Naive thymus-derived CD8-positive, alpha-beta T cell (primary cell): Measurements from ENCODE around the gene NCKAP5. TPM values are rescaled to one million over a fixed set of nuclear protein-coding genes. Genes with fewer than 3 reads are reported as not detected.

ENCODE experiments used
- ATAC-seq, 2 donors: fragments of 150-1000 bp; cut with Tn5 transposase in 1 of 2; sonication (Bioruptor Pico), chemical (Tn5 transposase) in 1 of 2; 1 replicate in 1 of 2; 2 replicates in 1 of 2; pipeline ENCODE4 v1.10.0; 2021; ENCODE audit warnings: mild to moderate bottlenecking in 2 of 2, moderate library complexity in 2 of 2
- POLR2A ChIA-PET: fragments of 350-600 bp; sonication (Branson Sonifier 250); formaldehyde crosslinking; loops from one replicate; lab custom pipeline; 2021; ENCODE audit warnings: antibody characterized with exemption; lab: Charles Lee
- DNase-seq, 10 donors: peaks; one replicate each; pipeline versions ENCODE4 v3.0.0 to v3.0.0-alpha.2; 2020 to 2022
- H3K27ac Mint-ChIP-seq, 10 donors: one replicate each; pipeline ENCODE4 v1.8.0; 2020 to 2022; ENCODE audit warnings: mild to moderate bottlenecking in 10 of 10, mixed read lengths in 10 of 10, moderate library complexity in 4 of 10, inconsistent platforms in 1 of 10
- H3K27me3 Mint-ChIP-seq, 5 donors: one replicate each; pipeline ENCODE4 v1.8.0; 2021 to 2022; ENCODE audit warnings: mixed read lengths in 5 of 5
- H3K36me3 Mint-ChIP-seq, 3 donors: one replicate each; pipeline ENCODE4 v1.8.0; 2020 to 2022; ENCODE audit warnings: mixed read lengths in 3 of 3, mild to moderate bottlenecking in 2 of 3, inconsistent platforms in 1 of 3
- H3K4me1 Mint-ChIP-seq, 4 donors: one replicate each; pipeline ENCODE4 v1.8.0; 2021 to 2022; ENCODE audit warnings: mixed read lengths in 4 of 4
- H3K4me3 Mint-ChIP-seq, 10 donors: one replicate each; pipeline ENCODE4 v1.8.0; 2020 to 2022; ENCODE audit warnings: mild to moderate bottlenecking in 10 of 10, mixed read lengths in 10 of 10, moderate library complexity in 6 of 10, inconsistent platforms in 1 of 10
- H3K9me3 Mint-ChIP-seq, 9 donors: one replicate each; pipeline ENCODE4 v1.8.0; 2020 to 2022; ENCODE audit warnings: mixed read lengths in 9 of 9, mild to moderate bottlenecking in 3 of 9, inconsistent platforms in 1 of 9, moderate library complexity in 1 of 9
- polyA plus RNA-seq, 3 donors: library from polyadenylated mRNA; unstranded; fragments of 300-500 nt; fragmentation: Illumina TruSeq; gene quantifications; one replicate each; pipeline ENCODE4 v1.2.3, GENCODE V29; 2021
- total RNA-seq, 8 experiments: library from RNA in 2 of 8; stranded (reverse) in 2 of 8; gene quantifications; one replicate each; pipeline ENCODE4 v1.2.3 and lab custom pipeline; 2021 to 2026

Gene NCKAP5
- total and polyA plus RNA-seq, 5 experiments from 2014 or later, result not detected

GRCh38 chr2:133044556-133044955 is 523.7 kb downstream of the NCKAP5 start:
- H3K27me3 Mint-ChIP-seq, result no peaks in the 10 kb centered on the region
- ATAC-seq (no peak), DNase-seq (no peak)
- no peaks in the 10 kb centered on the region for H3K4me1 Mint-ChIP-seq
- H3K27ac Mint-ChIP-seq, result no peak overlapping the region
- POLR2A ChIA-PET, result no interaction called here
- H3K9me3 Mint-ChIP-seq, result peaks cover 0 to 8% (median 0%) of the 10 kb centered on the region in 9 donors
- no peaks in the 10 kb centered on the region for H3K36me3 Mint-ChIP-seq
- H3K4me3 Mint-ChIP-seq, result no peak overlapping the region

GRCh38 chr2:133040170-133040569 is 528.1 kb downstream of the NCKAP5 start:
- Mint-ChIP-seq H3K9me3 (peaks cover 6 to 35% (median 17%) of the 10 kb centered on the region in 9 donors), H3K4me1 (no peaks in the 10 kb centered on the region), H3K36me3 (peaks cover 0 to 7% (median 0%) of the 10 kb centered on the region in 3 donors), H3K27ac (no peak overlapping the region), H3K27me3 (no peaks in the 10 kb centered on the region), H3K4me3 (no peak overlapping the region)
- no peak for ATAC-seq
- DNase-seq, result no peak
- POLR2A ChIA-PET, result no interaction called here

- Mint-ChIP-seq H3K4me3 (no peak overlapping the region), H3K27ac (no peak overlapping the region), H3K36me3 (peaks cover 0 to 7% (median 0%) of the 10 kb centered on the region in 3 donors), H3K4me1 (no peaks in the 10 kb centered on the region), H3K9me3 (peaks cover 11 to 41% (median 18%) of the 10 kb centered on the region in 9 donors), H3K27me3 (no peaks in the 10 kb centered on the region)
- DNase-seq (no peak), ATAC-seq (no peak)
- POLR2A ChIA-PET, result no interaction called here
Observed at GRCh38 chr2:133039531-133039930, 528.7 kb downstream of the NCKAP5 start.

GRCh38 chr2:133026536-133027177 is 541.6 kb downstream of the NCKAP5 start:
- peaks cover 0 to 21% (median 5%) of the 10 kb centered on the region in 9 donors for H3K9me3 Mint-ChIP-seq
- H3K27ac Mint-ChIP-seq, result no peak overlapping the region
- H3K36me3 Mint-ChIP-seq, result no peaks in the 10 kb centered on the region
- H3K4me1 Mint-ChIP-seq, result no peaks in the 10 kb centered on the region
- DNase-seq, result no peak
- H3K4me3 Mint-ChIP-seq, result no peak overlapping the region
- POLR2A ChIA-PET, result no interaction called here
- ATAC-seq, result no peak
- peaks cover 0 to 6% (median 0%) of the 10 kb centered on the region in 5 donors for H3K27me3 Mint-ChIP-seq

DNA sequence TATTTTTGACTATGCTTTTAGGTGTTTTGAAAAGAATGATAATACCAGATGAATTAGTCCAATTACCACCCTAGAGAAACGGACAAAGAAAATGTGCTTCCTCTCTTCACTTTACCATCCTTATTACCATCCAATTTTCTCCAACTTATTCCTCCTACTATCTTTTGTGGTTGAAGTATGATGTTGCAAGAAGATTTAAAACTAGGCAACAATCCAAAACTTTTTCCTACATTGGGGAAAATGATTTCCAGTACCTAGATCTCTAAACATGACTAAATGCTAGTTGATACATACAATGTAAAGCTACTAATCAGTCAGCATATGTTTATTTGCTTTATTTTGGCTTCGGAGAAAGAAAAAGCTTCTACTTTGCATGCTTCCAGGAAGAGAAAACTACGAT is 543.3 kb downstream of the NCKAP5 start:
- peaks cover 0 to 18% (median 5%) of the 10 kb centered on the region in 9 donors for H3K9me3 Mint-ChIP-seq
- no peak overlapping the region for H3K27ac Mint-ChIP-seq
- no peaks in the 10 kb centered on the region for H3K36me3 Mint-ChIP-seq
- DNase-seq (no peak), ATAC-seq (no peak)
- POLR2A ChIA-PET, result no interaction called here
- peaks cover 0 to 2% (median 0%) of the 10 kb centered on the region in 5 donors for H3K27me3 Mint-ChIP-seq
- H3K4me1 Mint-ChIP-seq, result no peaks in the 10 kb centered on the region
- no peak overlapping the region for H3K4me3 Mint-ChIP-seq

- H3K27me3 Mint-ChIP-seq, result peaks cover 0 to 9% (median 0%) of the 10 kb centered on the region in 5 donors
- no peak overlapping the region for H3K27ac Mint-ChIP-seq
- H3K9me3 Mint-ChIP-seq, result peaks cover 0 to 23% (median 3%) of the 10 kb centered on the region in 9 donors
- H3K36me3 Mint-ChIP-seq, result no peaks in the 10 kb centered on the region
- H3K4me1 Mint-ChIP-seq, result peaks cover 0 to 2% (median under 1%) of the 10 kb centered on the region in 4 donors
- H3K4me3 Mint-ChIP-seq, result no peak overlapping the region
- no peak for ATAC-seq
- POLR2A ChIA-PET, result no interaction called here
- DNase-seq, result no peak
Observed at GRCh38 chr2:133012847-133013734, 555.2 kb downstream of the NCKAP5 start.

- no peak for DNase-seq
- POLR2A ChIA-PET, result no interaction called here
- H3K27me3 Mint-ChIP-seq, result peaks cover 0 to 3% (median 0%) of the 10 kb centered on the region in 5 donors
- H3K9me3 Mint-ChIP-seq, result peaks cover 11 to 38% (median 18%) of the 10 kb centered on the region in 9 donors
- H3K36me3 Mint-ChIP-seq, result peaks cover 0 to 12% (median 0%) of the 10 kb centered on the region in 3 donors
- no peak for ATAC-seq
- no peak overlapping the region for H3K27ac Mint-ChIP-seq
- no peaks in the 10 kb centered on the region for H3K4me1 Mint-ChIP-seq
- no peak overlapping the region for H3K4me3 Mint-ChIP-seq
Observed at GRCh38 chr2:133004623-133005022, 563.6 kb downstream of the NCKAP5 start.

- POLR2A ChIA-PET, result no interaction called here
- Mint-ChIP-seq H3K27me3 (peaks cover 0 to 3% (median 0%) of the 10 kb centered on the region in 5 donors), H3K4me1 (no peaks in the 10 kb centered on the region), H3K4me3 (no peak overlapping the region), H3K36me3 (peaks cover 0 to 11% (median 0%) of the 10 kb centered on the region in 3 donors), H3K9me3 (peaks cover 9 to 24% (median 13%) of the 10 kb centered on the region in 9 donors), H3K27ac (no peak overlapping the region)
- DNase-seq (no peak), ATAC-seq (no peak)
Observed at GRCh38 chr2:132999421-132999820, 568.8 kb downstream of the NCKAP5 start.

DNA sequence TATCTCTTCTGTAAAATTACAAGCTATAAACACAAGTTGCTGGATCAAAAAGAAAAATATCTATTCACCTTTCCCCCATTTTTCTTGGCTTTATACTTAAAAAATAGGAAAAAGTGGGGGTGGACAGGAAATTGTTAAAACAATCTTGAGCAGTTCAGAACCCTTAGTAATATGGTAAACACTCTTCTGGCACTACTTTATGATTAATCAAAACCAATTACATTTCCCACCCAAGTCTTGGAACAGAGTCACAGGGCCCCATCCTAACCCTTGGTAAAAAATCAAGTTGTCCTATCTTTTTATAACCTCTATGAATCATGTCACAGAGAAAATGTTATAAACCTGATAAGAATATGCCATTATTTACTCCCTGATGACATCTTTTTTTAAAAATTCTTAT is 570.0 kb downstream of the NCKAP5 start:
- DNase-seq (no peak), ATAC-seq (no peak)
- no peak overlapping the region for H3K4me3 Mint-ChIP-seq
- H3K27ac Mint-ChIP-seq, result no peak overlapping the region
- POLR2A ChIA-PET, result no interaction called here
- peaks cover 1 to 17% (median 3%) of the 10 kb centered on the region in 9 donors for H3K9me3 Mint-ChIP-seq
- H3K4me1 Mint-ChIP-seq, result no peaks in the 10 kb centered on the region
- no peaks in the 10 kb centered on the region for H3K36me3 Mint-ChIP-seq
- peaks cover 0 to 6% (median 0%) of the 10 kb centered on the region in 5 donors for H3K27me3 Mint-ChIP-seq

DNA sequence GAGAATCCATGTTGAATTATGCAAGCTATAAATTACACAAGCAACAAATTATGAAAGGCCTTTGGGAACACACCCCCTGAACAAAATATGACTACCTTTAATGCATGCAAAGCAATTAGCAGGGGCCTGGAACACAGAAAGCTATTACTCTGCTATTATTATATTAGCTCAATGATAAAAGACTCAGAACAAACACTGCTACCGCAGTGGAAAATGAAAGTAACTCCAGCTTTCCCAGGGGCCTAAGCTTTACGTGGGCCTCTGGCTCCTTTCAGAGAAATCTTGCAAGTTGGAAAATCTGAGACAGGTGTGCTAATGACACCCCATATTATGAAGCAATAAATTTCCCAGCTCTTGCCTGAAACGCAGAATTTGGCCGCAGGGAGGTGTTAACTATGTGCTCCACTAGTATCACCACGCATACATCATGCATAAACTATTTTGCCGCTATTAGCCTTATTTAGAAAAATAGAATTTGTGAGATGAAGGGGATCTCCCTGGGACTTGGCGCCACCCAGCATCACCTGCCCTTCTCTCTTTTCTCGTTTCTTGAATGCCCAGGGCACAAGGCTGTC is 576.7 kb downstream of the NCKAP5 start:
- Mint-ChIP-seq H3K4me3 (no peak overlapping the region), H3K36me3 (no peaks in the 10 kb centered on the region), H3K4me1 (no peaks in the 10 kb centered on the region), H3K27ac (no peak overlapping the region), H3K27me3 (peaks cover 0 to 3% (median 0%) of the 10 kb centered on the region in 5 donors), H3K9me3 (peaks cover 0 to 10% (median 0%) of the 10 kb centered on the region in 9 donors)
- ATAC-seq (no peak), DNase-seq (no peak)
- POLR2A ChIA-PET, result no interaction called here

DNA sequence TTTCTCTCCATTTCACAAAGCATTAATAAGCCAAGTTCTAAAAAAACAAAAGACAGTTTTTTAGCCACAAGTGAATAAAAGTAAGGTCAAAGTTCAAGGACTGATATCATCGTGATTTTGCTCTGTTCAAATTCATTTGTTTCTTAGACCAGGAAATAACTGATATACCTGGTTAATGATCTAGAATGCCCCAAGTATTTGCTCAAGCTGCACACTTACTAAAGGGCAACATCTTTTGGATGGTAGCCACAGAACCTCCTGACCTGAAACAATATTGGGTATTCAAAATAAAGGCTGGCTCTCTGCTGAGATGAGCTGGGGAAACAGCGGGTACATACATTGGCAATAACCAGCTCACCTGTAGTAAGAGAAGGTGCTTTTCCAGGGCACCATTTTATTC is 583.5 kb downstream of the NCKAP5 start:
- Mint-ChIP-seq H3K4me3 (no peak overlapping the region), H3K9me3 (peaks cover 0 to 4% (median 0%) of the 10 kb centered on the region in 9 donors), H3K36me3 (no peaks in the 10 kb centered on the region), H3K27me3 (peaks cover 0 to 4% (median 0%) of the 10 kb centered on the region in 5 donors), H3K4me1 (no peaks in the 10 kb centered on the region), H3K27ac (no peak overlapping the region)
- ATAC-seq (no peak), DNase-seq (no peak)
- POLR2A ChIA-PET, result no interaction called here

GRCh38 chr2:132980304-132980703 is 588.0 kb downstream of the NCKAP5 start:
- peaks cover 0 to 20% (median 2%) of the 10 kb centered on the region in 9 donors for H3K9me3 Mint-ChIP-seq
- H3K4me3 Mint-ChIP-seq, result no peak overlapping the region
- H3K36me3 Mint-ChIP-seq, result no peaks in the 10 kb centered on the region
- H3K27me3 Mint-ChIP-seq, result peaks cover 0 to 9% (median 0%) of the 10 kb centered on the region in 5 donors
- no peak overlapping the region for H3K27ac Mint-ChIP-seq
- peaks cover 0 to 2% (median 0%) of the 10 kb centered on the region in 4 donors for H3K4me1 Mint-ChIP-seq
- DNase-seq (no peak), ATAC-seq (no peak)
- POLR2A ChIA-PET, result no interaction called here
